Suppressor macrophage (primary cell): ENCODE measurements around the gene NUDT19.
"Not testable (repeated sequence)": the region's sequence is repeated elsewhere in the genome, so short reads cannot be mapped to it uniquely, and the experiment has no call there.

Source experiments
- DNase-seq, 4 experiments: peaks; one replicate each; pipeline ENCODE4 v3.0.0-alpha.2; 2020 to 2022

The NUDT19 gene

DNA sequence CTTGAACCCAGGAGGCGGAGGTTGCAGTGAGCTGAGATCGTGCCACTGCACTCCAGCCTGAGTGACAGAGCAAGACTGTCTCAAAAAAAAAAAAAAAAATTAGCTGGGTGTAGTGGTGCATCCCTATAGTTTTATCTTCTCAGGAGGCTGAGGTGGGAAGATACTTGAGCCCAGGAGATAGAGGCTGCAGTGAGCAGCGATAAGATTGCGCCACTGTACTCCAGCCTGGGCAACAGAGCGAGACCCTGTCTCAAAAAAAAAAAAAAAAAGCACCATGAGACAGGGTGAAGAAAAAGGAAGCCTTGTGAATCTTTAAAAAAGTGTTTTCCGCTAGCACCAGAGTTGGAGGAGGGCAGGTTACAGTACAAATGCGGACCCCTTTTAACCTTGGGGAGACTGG is 24.6 kb downstream of the NUDT19 start:
- not testable (repeated sequence) for DNase-seq

DNA sequence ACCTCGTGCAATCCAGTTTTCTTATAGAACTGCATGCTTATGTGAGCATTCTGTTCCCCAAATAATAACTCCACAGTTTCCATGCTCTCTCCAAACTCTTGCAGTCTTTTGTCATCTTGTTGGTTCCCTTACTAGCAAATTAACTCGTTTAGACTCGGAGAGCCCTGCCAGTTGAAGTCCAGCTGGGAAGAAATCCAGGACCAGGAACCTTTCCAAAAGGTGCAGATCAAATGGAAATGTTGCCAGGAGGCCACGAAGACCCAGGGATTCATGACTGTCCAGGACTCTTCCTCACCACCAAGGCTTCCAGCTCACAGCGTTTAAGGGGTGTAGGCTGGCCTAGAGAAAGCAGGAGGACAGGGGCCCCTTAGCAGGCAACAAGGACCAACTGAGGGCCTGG is 25.9 kb downstream of the NUDT19 start:
- DNase-seq = no peak

DNA sequence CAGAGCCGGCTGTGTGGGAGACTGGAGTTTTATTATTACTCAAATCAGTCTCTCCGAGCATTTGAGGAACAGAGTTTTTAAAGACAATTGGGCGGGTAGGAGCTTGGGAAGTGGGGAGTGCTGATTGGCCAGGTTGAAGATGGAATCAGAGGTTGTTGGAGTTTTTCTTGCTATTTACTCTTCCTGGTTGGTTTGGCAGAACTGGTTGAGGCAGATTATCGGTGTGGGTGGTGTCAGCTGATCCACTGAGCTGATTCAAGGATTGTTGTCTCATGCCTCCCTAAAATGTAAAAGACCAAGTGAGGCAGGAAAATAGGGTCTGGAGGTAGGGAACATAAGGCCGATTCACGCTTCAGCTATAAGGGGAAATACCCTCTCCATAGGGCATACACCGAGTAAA is 26.7 kb downstream of the NUDT19 start:
- no peak for DNase-seq

DNA sequence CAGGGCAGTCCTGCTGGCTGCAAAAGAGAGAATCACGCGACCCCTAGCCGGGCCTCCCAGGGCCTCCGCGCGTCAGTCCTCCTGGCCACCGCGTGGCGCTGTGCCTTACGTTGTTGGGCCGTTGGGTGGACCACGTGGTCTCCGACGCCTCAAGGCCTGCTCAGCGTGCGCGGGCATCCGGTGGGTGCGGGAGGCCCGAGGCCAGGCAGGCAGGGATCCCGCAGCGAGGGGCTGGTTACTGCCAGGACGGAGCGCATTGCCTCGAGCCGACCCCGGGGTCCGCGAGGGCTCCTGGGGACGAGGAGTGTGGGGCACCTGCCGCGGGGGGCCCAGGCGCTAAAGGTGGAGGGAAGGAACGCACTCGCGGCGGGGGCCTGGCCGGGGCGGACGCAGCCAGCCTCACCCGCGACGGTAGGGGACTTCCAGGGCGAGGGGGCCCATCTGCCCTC is 28.0 kb downstream of the NUDT19 start, which contains the start of gene TDRD12:
Gene TDRD12, plus strand, starts transcription at position 157 of the 449 bp plus-strand sequence. CDS start 306 bp downstream, outside the sequence.
- no peak for DNase-seq

DNA sequence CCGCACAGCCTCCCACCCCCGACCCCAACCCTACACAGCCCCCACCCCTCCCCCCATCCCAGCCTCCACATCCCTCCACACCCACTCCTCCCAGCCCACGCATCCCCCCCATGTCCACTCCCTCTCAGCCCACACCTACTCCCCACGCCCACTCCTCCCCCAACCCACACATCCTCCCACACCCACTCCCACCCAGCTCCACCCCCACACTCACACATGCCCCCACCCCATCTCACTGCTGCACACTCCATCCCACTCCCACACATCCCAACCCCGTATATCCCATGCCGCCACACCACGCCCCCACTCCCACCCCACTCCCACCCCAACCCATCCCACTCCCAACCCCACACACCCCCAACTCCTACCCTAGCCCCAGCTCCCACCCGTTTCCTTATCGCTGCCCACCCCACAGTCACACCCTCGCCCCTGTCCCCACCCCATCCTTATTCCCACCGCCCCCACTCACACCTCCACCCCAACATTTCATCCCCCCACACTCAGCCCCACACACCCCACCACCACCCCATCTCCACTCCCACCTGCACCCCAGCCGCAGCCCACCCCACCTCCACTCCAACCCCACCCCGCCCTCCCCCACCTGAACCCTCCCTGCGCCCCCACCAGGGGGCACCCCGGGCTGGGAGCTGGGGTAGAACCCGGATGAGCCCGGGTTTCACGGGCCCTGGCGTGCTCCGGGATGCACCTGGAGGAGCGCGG is 28.8 kb downstream of the NUDT19 start:
- DNase-seq = no peak

DNA sequence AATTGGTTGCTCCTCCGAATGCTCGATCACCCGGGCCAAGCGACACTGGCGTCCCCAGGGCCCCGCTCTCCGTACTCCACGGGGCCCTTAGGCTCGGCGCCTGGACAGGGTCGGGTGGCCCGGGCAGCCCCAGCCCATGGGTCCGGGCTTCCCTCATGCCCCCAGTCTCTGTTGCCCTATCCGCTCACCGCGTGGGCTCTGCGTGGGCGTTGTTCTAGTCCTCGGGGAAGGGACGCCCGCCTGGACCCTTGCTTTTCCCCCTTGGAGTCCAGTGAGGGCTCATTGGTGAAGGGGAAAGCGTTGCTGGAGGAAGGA is 29.3 kb downstream of the NUDT19 start:
- DNase-seq = no peak

DNA sequence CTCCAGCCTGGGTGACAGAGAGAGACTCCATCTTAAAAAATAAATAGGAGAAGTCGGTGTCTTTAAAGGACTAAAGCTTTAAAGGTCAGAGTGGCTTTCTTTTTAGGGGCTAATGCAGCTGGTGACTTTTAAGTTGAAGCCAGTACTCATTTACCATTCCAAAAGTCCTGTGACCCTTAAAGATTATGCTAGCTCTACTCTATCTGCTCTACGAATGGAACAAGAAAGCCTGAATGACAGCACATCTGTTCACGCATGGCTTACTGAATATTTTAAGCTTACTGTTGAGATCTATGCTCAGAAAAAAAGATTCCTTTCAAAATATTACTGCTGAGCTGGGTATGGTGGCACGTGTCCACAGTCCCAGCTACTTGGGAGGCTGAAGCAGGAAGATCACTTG is 44.3 kb downstream of the NUDT19 start:
- DNase-seq = no peak

DNA sequence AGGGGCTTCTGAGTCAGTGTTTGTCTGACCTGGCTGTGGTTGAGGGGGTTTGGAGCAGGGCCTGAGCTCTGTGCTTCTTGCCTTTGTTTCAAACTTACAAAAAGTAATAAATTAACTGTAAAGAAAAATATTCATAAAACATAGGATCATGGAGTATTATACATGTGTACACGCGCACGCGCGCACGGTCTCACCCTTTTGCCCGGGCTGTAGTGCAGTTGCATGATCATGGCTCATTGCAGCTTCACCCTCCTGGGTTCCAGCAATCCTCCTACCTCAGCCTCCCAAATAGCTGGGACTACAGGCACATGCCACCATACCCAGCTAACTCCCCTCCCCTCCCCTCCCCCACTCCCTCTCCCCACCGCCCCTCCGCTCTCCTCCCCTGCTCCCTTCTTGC is 51.4 kb downstream of the NUDT19 start:
- no peak for DNase-seq

DNA sequence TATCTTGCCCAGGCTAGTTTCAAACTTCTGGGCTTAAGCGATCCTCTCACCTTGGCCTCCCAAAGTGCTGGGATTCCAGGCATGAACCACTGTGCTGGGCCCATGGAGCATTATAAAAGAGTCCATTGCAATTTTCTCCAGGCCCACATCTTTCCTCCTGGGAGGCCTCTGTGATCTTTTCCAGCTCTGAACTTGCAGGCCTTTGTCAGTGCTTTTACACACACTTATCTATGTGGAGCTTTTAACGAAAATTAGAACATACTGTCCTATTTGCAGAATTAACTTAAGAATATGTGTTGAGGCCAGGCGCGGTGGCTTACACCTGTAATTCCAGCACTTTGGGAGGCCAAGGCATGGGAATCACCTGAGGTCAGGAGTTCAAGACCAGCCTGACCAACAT is 51.8 kb downstream of the NUDT19 start:
- no peak for DNase-seq

DNA sequence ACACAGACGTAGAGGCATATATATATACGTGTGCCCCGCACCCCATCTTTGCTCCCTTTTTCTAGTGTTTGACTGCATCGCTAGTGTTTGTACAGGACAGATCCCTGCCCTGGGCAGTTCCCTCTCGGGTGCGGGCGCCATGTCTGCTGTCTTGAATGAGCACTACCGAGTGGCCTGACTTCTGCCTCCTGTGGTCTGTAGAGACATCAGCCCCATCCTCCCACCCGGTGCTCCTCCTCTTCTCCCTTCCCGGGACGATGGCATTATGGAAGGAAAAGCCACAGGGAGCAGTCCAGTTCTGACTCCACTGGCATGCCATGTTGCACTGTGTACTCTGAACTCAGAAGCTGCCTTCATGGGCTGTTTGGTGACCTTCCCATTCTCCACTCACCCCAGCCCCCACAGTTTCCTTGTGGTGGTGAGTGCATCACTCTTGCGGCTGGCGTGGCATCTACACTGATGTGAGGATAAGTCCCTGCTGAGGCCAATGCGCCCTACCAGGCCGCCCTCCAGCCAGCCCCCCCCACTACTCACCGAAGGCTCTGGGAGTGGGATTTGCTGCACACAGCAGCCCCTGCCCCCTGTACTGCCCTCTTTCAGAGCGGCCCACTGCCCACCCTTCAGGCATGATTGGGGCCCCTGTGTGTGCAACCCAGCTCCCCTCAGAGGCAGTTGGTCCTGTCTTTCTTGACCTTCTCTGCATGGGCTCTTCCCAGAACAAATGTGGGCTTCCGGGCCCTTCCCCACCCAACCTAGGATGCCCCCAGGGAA is 53.1 kb downstream of the NUDT19 start:
- DNase-seq = no peak

DNA sequence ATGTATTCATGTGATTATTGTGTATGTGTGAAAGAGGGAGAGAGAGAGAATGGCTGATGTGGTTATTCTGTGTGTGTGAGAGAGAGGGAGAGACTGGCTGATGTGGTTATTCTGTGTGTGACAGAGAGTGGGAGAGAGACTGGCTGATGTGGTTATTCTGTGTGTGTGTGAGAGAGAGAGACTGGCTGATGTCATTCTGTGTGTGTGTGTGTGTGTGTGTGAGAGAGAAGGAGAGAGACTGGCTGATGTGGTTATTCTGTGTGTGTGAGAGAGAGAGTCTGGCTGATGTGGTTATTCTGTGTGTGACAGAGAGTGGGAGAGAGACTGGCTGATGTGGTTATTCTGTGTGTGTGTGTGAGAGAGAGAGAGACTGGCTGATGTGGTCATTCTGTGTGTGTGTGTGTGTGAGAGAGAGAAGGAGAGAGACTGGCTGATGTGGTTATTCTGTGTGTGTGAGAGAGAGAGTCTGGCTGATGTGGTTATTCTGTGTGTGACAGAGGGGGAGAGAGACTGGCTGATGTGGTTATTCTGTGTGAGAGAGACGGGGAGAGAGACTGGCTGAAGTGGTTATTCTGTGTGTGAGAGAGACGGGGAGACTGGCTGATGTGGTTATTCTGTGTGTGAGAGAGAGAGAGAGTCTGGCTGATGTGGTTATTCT is 54.1 kb downstream of the NUDT19 start:
- not testable (repeated sequence) for DNase-seq

DNA sequence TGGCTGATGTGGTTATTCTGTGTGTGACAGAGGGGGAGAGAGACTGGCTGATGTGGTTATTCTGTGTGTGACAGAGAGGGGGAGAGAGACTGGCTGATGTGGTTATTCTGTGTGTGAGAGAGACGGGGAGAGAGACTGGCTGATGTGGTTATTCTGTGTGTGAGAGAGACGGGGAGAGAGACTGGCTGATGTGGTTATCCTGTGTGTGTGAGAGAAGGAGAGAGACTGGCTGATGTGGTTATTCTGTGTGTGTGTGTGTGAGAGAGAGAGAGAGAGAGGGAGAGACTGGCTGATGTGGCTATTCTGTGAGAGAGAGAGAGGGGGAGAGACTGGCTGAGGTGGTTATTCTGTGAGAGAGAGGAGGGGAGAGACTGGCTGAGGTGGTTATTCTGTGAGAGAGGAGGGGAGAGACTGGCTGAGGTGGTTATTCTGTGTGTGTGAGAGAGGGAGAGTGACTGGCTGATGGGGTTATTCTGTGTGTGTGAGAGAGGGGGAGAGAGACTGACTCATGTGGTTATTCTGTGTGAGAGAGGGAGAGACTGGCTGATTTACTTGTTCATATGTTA is 55.1 kb downstream of the NUDT19 start:
- DNase-seq = not testable (repeated sequence)

DNA sequence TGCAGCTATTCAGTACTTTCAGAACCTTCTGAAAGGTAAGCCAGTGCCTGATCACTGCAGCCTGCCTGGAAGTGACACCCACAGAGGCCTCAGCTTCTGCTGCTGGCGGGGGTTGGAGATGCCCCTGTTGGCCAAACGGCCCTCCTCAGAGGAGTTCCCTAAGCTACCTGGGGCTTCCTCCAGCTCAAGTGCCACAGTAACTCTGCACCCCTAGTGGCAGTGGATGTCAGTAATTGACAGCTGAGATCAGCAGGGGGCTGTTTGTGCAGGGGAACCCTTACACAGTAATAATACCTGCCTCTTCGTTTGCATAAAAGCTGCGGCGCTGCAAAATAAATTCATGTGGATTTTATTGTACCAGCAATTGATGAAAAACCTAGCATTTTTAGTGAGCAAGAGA is 56.9 kb downstream of the NUDT19 start:
- DNase-seq = peak in 2 of 4 experiments; percentile 7

DNA sequence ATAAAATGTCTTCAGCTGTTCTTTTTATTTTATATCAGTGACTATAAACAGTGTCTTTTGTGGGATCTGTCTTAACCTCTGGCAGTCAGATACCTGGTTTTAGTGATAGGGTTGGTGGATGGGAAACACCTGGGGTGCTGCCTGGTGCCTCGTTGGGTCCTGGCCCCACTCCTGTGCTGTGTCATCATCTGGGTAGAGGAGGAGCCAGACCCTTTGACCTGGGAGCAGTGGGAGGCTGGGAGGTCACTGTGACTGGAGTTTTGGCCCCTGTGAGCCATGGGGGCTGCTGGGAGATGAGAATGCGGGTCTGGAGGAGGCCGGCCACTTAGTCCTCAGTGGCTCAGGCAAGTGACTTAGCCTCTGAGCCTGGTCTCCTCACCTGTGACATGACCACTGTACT is 57.3 kb downstream of the NUDT19 start:
- no peak for DNase-seq

DNA sequence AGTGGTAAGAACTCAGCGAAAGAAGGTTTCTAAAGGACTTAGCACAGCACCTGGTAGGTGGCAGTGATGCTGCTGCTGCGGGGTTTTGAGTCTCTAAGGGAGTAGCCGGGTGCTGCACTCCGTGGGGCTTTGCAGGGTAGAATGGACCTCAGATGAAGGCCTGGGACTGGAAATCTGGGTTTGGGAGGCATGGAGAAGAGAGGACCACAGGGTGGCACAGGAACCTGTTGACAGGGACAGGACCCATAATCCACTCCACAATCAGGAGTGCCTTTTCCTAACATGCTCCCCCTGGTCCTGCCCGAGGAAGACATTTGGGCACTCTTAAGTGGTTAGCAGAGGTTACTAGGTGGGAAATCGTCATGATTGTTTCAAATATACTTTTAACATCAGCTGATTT is 57.7 kb downstream of the NUDT19 start:
- no peak for DNase-seq

DNA sequence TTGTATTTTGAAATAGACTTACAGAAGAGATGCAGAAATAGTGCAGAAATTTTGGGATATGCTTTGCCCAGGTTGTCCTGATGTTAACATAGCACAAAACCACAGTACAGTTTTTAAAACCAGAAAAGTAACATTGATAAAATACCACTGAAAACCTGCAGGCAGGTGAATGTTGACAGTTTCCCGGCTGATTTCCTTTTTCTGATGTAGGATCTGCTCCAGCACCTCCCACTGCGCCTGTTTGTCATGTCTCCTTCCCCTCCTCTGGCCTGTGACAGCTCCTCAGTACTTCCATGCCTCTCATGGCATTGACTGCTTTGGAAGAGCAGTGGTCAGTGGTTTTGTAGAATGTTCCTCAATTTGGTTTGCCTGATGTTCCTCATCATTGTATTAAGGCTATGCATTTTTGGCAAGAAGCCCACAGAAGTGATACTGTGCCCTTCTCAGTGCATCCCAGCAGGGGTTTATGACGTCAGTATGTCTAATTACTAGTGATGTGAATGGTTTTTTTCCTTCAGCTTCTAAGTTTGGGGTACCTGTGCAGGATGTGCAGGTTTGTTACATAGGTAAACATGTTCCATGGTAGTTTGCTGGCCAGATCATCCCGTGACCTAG is 58.9 kb downstream of the NUDT19 start:
- DNase-seq = peak; percentile 51 to 78 (median 68)

DNA sequence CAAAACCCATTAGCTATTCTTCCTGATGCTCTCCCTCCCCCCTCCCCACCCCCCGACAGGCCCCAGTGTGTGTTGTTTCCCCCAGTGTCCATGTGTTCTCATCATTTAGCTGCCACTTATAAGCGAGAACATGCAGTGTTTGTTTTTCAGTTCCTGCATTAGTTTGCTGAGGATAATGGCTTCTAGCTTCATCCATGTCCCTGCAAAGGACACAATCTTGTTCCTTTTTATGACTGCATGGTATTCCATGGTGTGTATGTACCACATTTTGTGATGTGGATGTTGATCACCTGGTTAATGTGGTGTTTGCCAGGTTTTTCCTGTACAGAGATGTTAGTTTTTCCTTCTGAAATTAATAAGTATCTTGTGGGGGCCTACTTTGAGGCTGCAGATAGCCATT is 59.4 kb downstream of the NUDT19 start:
- no peak for DNase-seq

DNA sequence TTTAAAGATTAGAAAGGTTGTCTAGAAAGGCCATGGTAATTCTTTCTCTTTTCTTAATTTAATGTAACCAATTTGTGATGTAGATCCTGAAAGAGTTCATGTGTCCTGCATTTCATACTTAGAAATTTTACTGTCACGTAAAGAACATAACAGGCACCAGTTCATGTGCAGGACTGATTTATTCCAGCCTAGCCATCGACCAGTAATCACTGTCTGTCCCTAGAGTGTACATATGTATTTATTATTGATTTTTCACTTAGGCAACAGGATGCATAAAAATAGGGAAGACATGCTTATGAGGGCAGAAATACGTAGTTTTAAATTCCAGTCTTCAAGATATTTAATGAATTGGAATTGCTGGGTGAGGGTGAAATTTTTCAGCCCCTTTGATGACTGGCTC is 65.6 kb downstream of the NUDT19 start:
- DNase-seq = no peak
